ENCODE results near the gene C6orf47. TPM values are rescaled to one million over a fixed set of nuclear protein-coding genes. Genes with fewer than 3 reads are reported as not detected.

C6orf47 gene
- total RNA-seq, 1 experiment from 2014 or later: 22.4 TPM

DNA sequence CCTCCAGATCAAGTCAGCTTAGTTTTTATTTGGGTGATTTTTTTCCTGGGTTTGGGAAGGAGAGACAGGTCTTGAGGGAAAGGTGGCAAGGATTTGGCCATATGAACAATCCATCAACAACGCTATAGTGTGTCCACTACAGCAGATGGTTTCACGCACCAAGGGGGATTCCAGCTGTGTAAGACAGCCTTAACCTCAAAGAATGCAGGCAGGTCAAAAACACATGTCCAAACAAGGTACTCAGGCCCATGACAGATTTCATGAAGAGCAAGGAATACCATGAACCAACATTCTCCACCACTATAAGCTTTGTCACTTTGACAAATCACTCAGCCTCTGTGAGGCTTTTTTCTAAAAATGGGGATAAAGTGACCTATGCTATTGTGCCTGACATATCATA lies 43.6 kb downstream of the C6orf47 start:
- no peaks in the 10 kb centered on the region for H3K9me3 ChIP-seq (ENCODE audit: control insufficient read depth, insufficient read depth, low read depth, low read length)
- BruUV-seq (replicated peaks): no TSS peak
- TF ChIP-seq SIN3A (IDR thresholded peaks at IDR 0.05; ENCODE audit: borderline replicate concordance, insufficient read depth, low read depth, low read length) (no peak), POLR2AphosphoS5 (IDR thresholded peaks at IDR 0.05; ENCODE audit: low read depth, low read length) (no peak), TCF7L2 (IDR thresholded peaks at IDR 0.05; ENCODE audit: low read depth, low read length) (no peak)
- TF ChIP-seq, protein P1, sequence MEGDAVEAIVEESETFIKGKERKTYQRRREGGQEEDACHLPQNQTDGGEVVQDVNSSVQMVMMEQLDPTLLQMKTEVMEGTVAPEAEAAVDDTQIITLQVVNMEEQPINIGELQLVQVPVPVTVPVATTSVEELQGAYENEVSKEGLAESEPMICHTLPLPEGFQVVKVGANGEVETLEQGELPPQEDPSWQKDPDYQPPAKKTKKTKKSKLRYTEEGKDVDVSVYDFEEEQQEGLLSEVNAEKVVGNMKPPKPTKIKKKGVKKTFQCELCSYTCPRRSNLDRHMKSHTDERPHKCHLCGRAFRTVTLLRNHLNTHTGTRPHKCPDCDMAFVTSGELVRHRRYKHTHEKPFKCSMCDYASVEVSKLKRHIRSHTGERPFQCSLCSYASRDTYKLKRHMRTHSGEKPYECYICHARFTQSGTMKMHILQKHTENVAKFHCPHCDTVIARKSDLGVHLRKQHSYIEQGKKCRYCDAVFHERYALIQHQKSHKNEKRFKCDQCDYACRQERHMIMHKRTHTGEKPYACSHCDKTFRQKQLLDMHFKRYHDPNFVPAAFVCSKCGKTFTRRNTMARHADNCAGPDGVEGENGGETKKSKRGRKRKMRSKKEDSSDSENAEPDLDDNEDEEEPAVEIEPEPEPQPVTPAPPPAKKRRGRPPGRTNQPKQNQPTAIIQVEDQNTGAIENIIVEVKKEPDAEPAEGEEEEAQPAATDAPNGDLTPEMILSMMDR (IDR thresholded peaks at IDR 0.05): no peak
- TF ChIP-seq, protein P2, sequence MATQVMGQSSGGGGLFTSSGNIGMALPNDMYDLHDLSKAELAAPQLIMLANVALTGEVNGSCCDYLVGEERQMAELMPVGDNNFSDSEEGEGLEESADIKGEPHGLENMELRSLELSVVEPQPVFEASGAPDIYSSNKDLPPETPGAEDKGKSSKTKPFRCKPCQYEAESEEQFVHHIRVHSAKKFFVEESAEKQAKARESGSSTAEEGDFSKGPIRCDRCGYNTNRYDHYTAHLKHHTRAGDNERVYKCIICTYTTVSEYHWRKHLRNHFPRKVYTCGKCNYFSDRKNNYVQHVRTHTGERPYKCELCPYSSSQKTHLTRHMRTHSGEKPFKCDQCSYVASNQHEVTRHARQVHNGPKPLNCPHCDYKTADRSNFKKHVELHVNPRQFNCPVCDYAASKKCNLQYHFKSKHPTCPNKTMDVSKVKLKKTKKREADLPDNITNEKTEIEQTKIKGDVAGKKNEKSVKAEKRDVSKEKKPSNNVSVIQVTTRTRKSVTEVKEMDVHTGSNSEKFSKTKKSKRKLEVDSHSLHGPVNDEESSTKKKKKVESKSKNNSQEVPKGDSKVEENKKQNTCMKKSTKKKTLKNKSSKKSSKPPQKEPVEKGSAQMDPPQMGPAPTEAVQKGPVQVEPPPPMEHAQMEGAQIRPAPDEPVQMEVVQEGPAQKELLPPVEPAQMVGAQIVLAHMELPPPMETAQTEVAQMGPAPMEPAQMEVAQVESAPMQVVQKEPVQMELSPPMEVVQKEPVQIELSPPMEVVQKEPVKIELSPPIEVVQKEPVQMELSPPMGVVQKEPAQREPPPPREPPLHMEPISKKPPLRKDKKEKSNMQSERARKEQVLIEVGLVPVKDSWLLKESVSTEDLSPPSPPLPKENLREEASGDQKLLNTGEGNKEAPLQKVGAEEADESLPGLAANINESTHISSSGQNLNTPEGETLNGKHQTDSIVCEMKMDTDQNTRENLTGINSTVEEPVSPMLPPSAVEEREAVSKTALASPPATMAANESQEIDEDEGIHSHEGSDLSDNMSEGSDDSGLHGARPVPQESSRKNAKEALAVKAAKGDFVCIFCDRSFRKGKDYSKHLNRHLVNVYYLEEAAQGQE (IDR thresholded peaks at IDR 0.05; ENCODE audit: insufficient read depth in 1 of 2, low read depth in 2 of 2, low read length in 1 of 2): no peak
- DNase-seq (ENCODE audit: low read depth, low spot score) (no peak), ATAC-seq (no peak)
- H3K4me1 ChIP-seq (ENCODE audit: control insufficient read depth, insufficient read depth, low read length): peaks cover 4% of the 10 kb centered on the region
- H3K4me3 ChIP-seq (ENCODE audit: low read depth in 2 of 2, low read length in 2 of 2): no peak overlapping the region
- in situ Hi-C loops (cut with HindIII; ENCODE audit: low pct_unique_long_range_greater_than_20kb, low sequenced_read_pairs) (no loop called here), intact Hi-C loops (cut with micrococcal nuclease; ENCODE audit: unreplicated experiment) (no loop called here)
- POLR2A ChIA-PET: interaction anchor here (0.6 kb wide), 2 partner anchors 29 to 59 kb away, joined by 6 to 10 read pairs; no protein-coding TSS in a partner anchor
- no peak overlapping the region for H3K27ac ChIP-seq (ENCODE audit: low read length)
- no peaks in the 10 kb centered on the region for H3K27me3 ChIP-seq (ENCODE audit: control insufficient read depth, insufficient read depth, low read length)
- CTCF ChIA-PET: no interaction called here
- H3K36me3 ChIP-seq (ENCODE audit: control insufficient read depth, insufficient read depth, low read length): peaks cover 7% of the 10 kb centered on the region; the same call in 1 of the 2 replicates

GRCh38 chr6:31615748-31616147 lies 44.8 kb downstream of the C6orf47 start:
- no TSS peak for BruUV-seq (replicated peaks)
- intact Hi-C loops (cut with micrococcal nuclease; ENCODE audit: unreplicated experiment) (no loop called here), in situ Hi-C loops (cut with HindIII; ENCODE audit: low pct_unique_long_range_greater_than_20kb, low sequenced_read_pairs) (no loop called here)
- no peak for ATAC-seq
- ChIA-PET CTCF (no interaction called here), POLR2A (no interaction called here)
- no peak for DNase-seq (ENCODE audit: low read depth, low spot score)
- Histone ChIP-seq H3K4me1 (ENCODE audit: control insufficient read depth, insufficient read depth, low read length) (0 out of 2 replicates have a peak, but pooled peaks cover 3% of the 10 kb centered on the region), H3K4me3 (ENCODE audit: low read depth in 2 of 2, low read length in 2 of 2) (no peak overlapping the region), H3K27me3 (ENCODE audit: control insufficient read depth, insufficient read depth, low read length) (no peaks in the 10 kb centered on the region), H3K9me3 (ENCODE audit: control insufficient read depth, insufficient read depth, low read depth, low read length) (no peaks in the 10 kb centered on the region), H3K36me3 (ENCODE audit: control insufficient read depth, insufficient read depth, low read length) (no peaks in the 10 kb centered on the region), H3K27ac (ENCODE audit: low read length) (no peak overlapping the region)
- no peak for TF ChIP-seq POLR2AphosphoS5 (IDR thresholded peaks at IDR 0.05; ENCODE audit: low read depth, low read length)
- TF ChIP-seq, protein P1 (IDR thresholded peaks at IDR 0.05): no peak
- TF ChIP-seq SIN3A (IDR thresholded peaks at IDR 0.05; ENCODE audit: borderline replicate concordance, insufficient read depth, low read depth, low read length): no peak
- TF ChIP-seq, protein P2 (IDR thresholded peaks at IDR 0.05; ENCODE audit: insufficient read depth in 1 of 2, low read depth in 2 of 2, low read length in 1 of 2): no peak
- no peak for TF ChIP-seq TCF7L2 (IDR thresholded peaks at IDR 0.05; ENCODE audit: low read depth, low read length)

All from Panc1 (cell line).